ENCODE results near the gene IQGAP1. TPM values are rescaled to one million over a fixed set of nuclear protein-coding genes. Genes with fewer than 3 reads are reported as not detected.

Gene IQGAP1
- total RNA-seq, 2 experiments from 2014 or later = 211 to 220 TPM

DNA sequence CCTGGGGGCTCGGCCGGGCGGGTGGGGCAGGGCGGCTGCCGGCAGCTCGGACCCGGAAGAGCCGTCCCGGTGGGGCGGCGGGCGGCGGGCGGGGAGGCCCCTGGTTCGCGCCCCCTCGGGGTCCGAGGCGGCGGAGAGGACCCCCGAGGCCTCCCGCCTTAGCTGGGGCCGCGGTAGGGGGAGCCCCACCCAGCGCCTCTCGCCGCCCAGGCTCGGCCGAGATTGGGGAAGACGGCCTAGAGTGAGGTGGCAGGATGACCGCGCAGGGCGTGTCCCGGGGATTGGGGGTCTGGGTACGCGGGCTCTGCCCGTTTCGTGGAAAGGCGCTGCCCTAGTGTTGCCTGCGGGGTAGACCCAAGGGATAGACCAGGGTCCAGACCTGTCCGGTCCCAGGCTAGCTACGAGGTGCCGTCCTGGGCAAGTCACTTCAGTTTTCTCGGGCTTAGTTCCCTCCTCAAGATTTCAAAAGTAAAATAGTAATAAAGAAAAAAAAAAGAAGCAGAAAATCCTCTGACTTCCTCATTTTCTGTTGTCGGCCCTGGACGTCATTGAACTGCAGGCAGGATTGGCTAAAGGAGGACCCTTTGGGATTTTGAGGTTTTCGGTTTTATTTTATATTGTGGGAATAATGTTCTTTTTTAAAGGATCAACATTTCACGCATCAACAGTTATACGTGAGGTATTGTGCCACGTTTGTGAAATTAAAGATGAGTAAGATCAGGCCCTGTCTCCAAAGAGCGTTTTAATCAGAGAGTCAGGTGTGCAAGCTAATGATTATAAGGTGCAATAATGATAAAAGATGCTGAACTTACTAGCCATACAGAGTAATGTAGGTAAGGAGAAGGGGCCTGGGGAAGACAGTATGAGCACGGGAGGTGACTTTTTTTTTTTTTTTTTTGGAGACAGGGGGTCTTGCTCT lies 679 bp downstream of the IQGAP1 start:
- Mint-ChIP-seq H3K4me3 (peak overlapping the region; percentile 94), H3K4me1 (peaks cover 36% of the 10 kb centered on the region), H3K36me3 (peaks cover 38% of the 10 kb centered on the region), H3K27ac (peak overlapping the region; percentile 99), H3K27me3 (no peaks in the 10 kb centered on the region), H3K9me3 (no peaks in the 10 kb centered on the region)
- ATAC-seq (ENCODE audit: low read depth) = peak; percentile 51
- peak; percentile 74 for DNase-seq
- POLR2A ChIA-PET = interaction anchor here (0.6 to 4.1 kb wide), 21 partner anchors 7 to 216 kb away, joined by 3 to 93 read pairs (median 6); partner anchors contain the start of genes NGRN and ZNF774

- H3K4me1 Mint-ChIP-seq = peaks cover 41% of the 10 kb centered on the region
- no peak for DNase-seq
- H3K27ac Mint-ChIP-seq = peak overlapping the region; percentile 80
- no peaks in the 10 kb centered on the region for H3K27me3 Mint-ChIP-seq
- H3K36me3 Mint-ChIP-seq = peaks cover 40% of the 10 kb centered on the region
- H3K4me3 Mint-ChIP-seq = peak overlapping the region; percentile 90
- POLR2A ChIA-PET = interaction anchor here (0.6 to 4.1 kb wide), 8 partner anchors 11 to 92 kb away, joined by 3 to 93 read pairs (median 20); no protein-coding TSS in a partner anchor
- ATAC-seq (ENCODE audit: low read depth) = no peak
- no peaks in the 10 kb centered on the region for H3K9me3 Mint-ChIP-seq
Observed at GRCh38 chr15:90389513-90389912, 1.5 kb downstream of the IQGAP1 start.

GRCh38 chr15:90393040-90393439 lies 5.0 kb downstream of the IQGAP1 start:
- Mint-ChIP-seq H3K4me1 (peaks cover 49% of the 10 kb centered on the region), H3K27me3 (no peaks in the 10 kb centered on the region), H3K9me3 (no peaks in the 10 kb centered on the region), H3K36me3 (peaks cover 53% of the 10 kb centered on the region), H3K27ac (no peak overlapping the region), H3K4me3 (no peak overlapping the region)
- POLR2A ChIA-PET = interaction anchor here (0.6 to 1.5 kb wide), 2 partner anchors 15 to 561 kb away, joined by 3 to 10 read pairs; no protein-coding TSS in a partner anchor
- DNase-seq (no peak), ATAC-seq (ENCODE audit: low read depth) (no peak)

GRCh38 chr15:90394074-90394473 lies 6.0 kb downstream of the IQGAP1 start:
- ATAC-seq (ENCODE audit: low read depth) (no peak), DNase-seq (no peak)
- POLR2A ChIA-PET = interaction anchor here (0.7 kb wide), 1 partner anchor 27 kb away, joined by 4 read pairs; no protein-coding TSS in a partner anchor
- Mint-ChIP-seq H3K4me1 (peaks cover 54% of the 10 kb centered on the region), H3K9me3 (no peaks in the 10 kb centered on the region), H3K27me3 (no peaks in the 10 kb centered on the region), H3K27ac (no peak overlapping the region), H3K36me3 (peaks cover 52% of the 10 kb centered on the region), H3K4me3 (no peak overlapping the region)

GRCh38 chr15:90394748-90395442 lies 6.9 kb downstream of the IQGAP1 start:
- H3K4me3 Mint-ChIP-seq = no peak overlapping the region
- no peaks in the 10 kb centered on the region for H3K27me3 Mint-ChIP-seq
- no peaks in the 10 kb centered on the region for H3K9me3 Mint-ChIP-seq
- H3K4me1 Mint-ChIP-seq = peaks cover 55% of the 10 kb centered on the region
- peaks cover 50% of the 10 kb centered on the region for H3K36me3 Mint-ChIP-seq
- ATAC-seq (ENCODE audit: low read depth) (no peak), DNase-seq (no peak)
- no peak overlapping the region for H3K27ac Mint-ChIP-seq
- POLR2A ChIA-PET = interaction anchor here (0.6 kb wide), 1 partner anchor 9 kb away, joined by 4 read pairs; no protein-coding TSS in a partner anchor

DNA sequence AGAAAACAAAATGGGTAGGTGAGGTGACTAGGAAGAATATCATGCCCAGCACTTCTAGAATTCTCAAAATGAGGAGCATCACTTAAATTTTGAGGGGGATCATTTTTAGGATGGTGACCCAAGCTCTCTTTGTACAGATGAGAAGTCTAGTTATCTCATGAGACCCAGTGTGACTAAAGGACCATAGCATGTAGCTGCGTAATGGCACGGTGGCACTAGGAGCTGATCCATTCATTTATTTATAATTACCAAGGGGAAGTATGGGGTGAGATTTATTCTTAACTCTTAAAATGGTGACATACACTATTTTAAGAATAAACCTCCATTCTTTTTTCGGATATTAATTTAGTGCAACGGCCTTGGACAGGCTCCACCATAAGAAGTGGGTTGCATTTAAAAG lies 8.3 kb downstream of the IQGAP1 start:
- H3K9me3 Mint-ChIP-seq = no peaks in the 10 kb centered on the region
- no peak overlapping the region for H3K4me3 Mint-ChIP-seq
- peaks cover 41% of the 10 kb centered on the region for H3K36me3 Mint-ChIP-seq
- H3K4me1 Mint-ChIP-seq = peaks cover 57% of the 10 kb centered on the region
- POLR2A ChIA-PET = interaction anchor here (1.4 kb wide), 1 partner anchor 8 kb away, joined by 8 read pairs; the partner anchor contains the start of gene IQGAP1
- no peak for DNase-seq
- H3K27me3 Mint-ChIP-seq = no peaks in the 10 kb centered on the region
- no peak for ATAC-seq (ENCODE audit: low read depth)
- no peak overlapping the region for H3K27ac Mint-ChIP-seq

- peaks cover 60% of the 10 kb centered on the region for H3K4me1 Mint-ChIP-seq
- POLR2A ChIA-PET = interaction anchor here (0.8 to 6.2 kb wide), 3 partner anchors 10 to 38 kb away, joined by 3 to 46 read pairs (median 6); partner anchors contain the start of gene IQGAP1
- peak overlapping the region; percentile 69 for H3K4me3 Mint-ChIP-seq
- H3K27me3 Mint-ChIP-seq = no peaks in the 10 kb centered on the region
- ATAC-seq (ENCODE audit: low read depth) (peak; percentile 6), DNase-seq (no peak)
- H3K9me3 Mint-ChIP-seq = no peaks in the 10 kb centered on the region
- H3K36me3 Mint-ChIP-seq = peaks cover 34% of the 10 kb centered on the region
- H3K27ac Mint-ChIP-seq = peak overlapping the region; percentile 88
Observed at GRCh38 chr15:90400005-90400758, 12.1 kb downstream of the IQGAP1 start.

GRCh38 chr15:90400759-90401314 lies 12.8 kb downstream of the IQGAP1 start:
- Mint-ChIP-seq H3K9me3 (no peaks in the 10 kb centered on the region), H3K4me1 (peaks cover 58% of the 10 kb centered on the region), H3K27me3 (no peaks in the 10 kb centered on the region), H3K36me3 (peaks cover 32% of the 10 kb centered on the region), H3K4me3 (peak overlapping the region; percentile 69), H3K27ac (peak overlapping the region; percentile 88)
- peak; percentile 97 for ATAC-seq (ENCODE audit: low read depth)
- DNase-seq = no peak
- POLR2A ChIA-PET = interaction anchor here (0.8 to 6.2 kb wide), 3 partner anchors 10 to 39 kb away, joined by 3 to 46 read pairs (median 6); partner anchors contain the start of gene IQGAP1

GRCh38 chr15:90401495-90401894 lies 13.5 kb downstream of the IQGAP1 start:
- ATAC-seq (ENCODE audit: low read depth) (no peak), DNase-seq (no peak)
- H3K9me3 Mint-ChIP-seq = no peaks in the 10 kb centered on the region
- peak overlapping the region; percentile 88 for H3K27ac Mint-ChIP-seq
- peaks cover 58% of the 10 kb centered on the region for H3K4me1 Mint-ChIP-seq
- H3K36me3 Mint-ChIP-seq = peaks cover 31% of the 10 kb centered on the region
- POLR2A ChIA-PET = interaction anchor here (1.1 to 6.2 kb wide), 2 partner anchors 13 to 25 kb away, joined by 4 to 46 read pairs; partner anchors contain the start of gene IQGAP1
- no peaks in the 10 kb centered on the region for H3K27me3 Mint-ChIP-seq
- peak overlapping the region; percentile 63 for H3K4me3 Mint-ChIP-seq

DNA sequence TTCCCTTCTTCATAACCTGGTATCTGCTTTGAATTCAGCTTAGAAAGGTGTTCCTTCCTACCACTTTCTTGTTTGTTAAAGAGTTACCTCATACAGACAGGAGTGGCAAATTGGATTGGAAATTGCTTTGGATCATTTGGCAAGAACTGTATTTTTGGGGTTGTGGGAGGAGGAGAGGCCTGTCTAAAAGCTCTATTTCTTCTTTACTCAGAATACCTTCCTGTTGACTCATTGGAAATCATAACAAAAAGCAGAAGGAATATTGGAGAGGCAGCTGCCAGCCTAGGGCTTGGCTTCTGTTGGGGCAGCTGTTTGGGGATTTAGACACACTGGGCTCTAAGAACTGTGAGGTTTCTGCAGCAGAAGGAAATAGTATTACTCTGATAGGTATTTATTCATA lies 14.2 kb downstream of the IQGAP1 start:
- DNase-seq (no peak), ATAC-seq (ENCODE audit: low read depth) (no peak)
- Mint-ChIP-seq H3K36me3 (peaks cover 31% of the 10 kb centered on the region), H3K4me3 (peak overlapping the region; percentile 4), H3K27ac (no peak overlapping the region), H3K4me1 (peaks cover 63% of the 10 kb centered on the region), H3K27me3 (no peaks in the 10 kb centered on the region), H3K9me3 (no peaks in the 10 kb centered on the region)
- POLR2A ChIA-PET = interaction anchor here (0.6 to 6.2 kb wide), 3 partner anchors 14 to 50 kb away, joined by 4 to 46 read pairs (median 4); partner anchors contain the start of gene IQGAP1

DNA sequence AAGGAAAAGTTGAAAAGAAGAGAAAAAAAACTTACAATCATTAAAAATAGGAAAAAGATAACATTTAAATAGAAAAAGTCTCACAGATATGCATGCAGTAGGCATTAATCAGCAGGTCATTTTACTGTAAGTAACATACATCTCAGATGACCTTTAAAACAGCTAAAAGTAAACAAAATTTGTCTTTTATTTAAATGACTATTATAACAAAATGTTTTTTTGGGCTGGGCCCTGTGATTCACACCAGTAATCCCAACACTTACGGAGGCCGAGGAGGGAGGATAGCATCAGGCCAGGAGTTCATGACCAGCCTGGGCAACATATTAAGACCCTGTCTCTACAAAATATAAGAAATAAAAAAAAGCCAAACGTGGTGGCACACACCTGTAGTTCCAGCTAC lies 14.7 kb downstream of the IQGAP1 start:
- POLR2A ChIA-PET = interaction anchor here (6.2 kb wide), 1 partner anchor 14 kb away, joined by 46 read pairs; the partner anchor contains the start of gene IQGAP1
- Mint-ChIP-seq H3K9me3 (no peaks in the 10 kb centered on the region), H3K36me3 (peaks cover 31% of the 10 kb centered on the region), H3K27ac (no peak overlapping the region), H3K4me3 (no peak overlapping the region), H3K4me1 (peaks cover 66% of the 10 kb centered on the region), H3K27me3 (no peaks in the 10 kb centered on the region)
- ATAC-seq (ENCODE audit: low read depth) = no peak
- DNase-seq = no peak

GRCh38 chr15:90405055-90405607 lies 17.1 kb downstream of the IQGAP1 start:
- DNase-seq = no peak

More at GRCh38 chr15:90405055-90405607, 17.1 kb downstream of the IQGAP1 start:
- Mint-ChIP-seq H3K27me3 (no peaks in the 10 kb centered on the region), H3K9me3 (peaks cover 2% of the 10 kb centered on the region), H3K4me1 (peaks cover 70% of the 10 kb centered on the region), H3K27ac (no peak overlapping the region), H3K4me3 (no peak overlapping the region), H3K36me3 (peaks cover 40% of the 10 kb centered on the region)
- POLR2A ChIA-PET = interaction anchor here (1.3 kb wide), 1 partner anchor 17 kb away, joined by 10 read pairs; the partner anchor contains the start of gene IQGAP1
- ATAC-seq (ENCODE audit: low read depth) = no peak
